DMS153 treated with DMSO at 0.1 percent for 48 hours (cell line): Measurements from ENCODE around the gene PRM1.

ENCODE experiments used
- DNase-seq: peaks from one replicate; lab custom pipeline; 2025; ENCODE audit not compliant: unreplicated experiment; lab: John Stamatoyannopoulos, UW

The PRM1 gene

GRCh38 chr16:11280616-11281522 lies at the start of gene PRM1:
PRM1 (minus strand) TSS chr16:11281330; CDS start chr16:11281238, 92 bp downstream.
- no peak for DNase-seq

DNA sequence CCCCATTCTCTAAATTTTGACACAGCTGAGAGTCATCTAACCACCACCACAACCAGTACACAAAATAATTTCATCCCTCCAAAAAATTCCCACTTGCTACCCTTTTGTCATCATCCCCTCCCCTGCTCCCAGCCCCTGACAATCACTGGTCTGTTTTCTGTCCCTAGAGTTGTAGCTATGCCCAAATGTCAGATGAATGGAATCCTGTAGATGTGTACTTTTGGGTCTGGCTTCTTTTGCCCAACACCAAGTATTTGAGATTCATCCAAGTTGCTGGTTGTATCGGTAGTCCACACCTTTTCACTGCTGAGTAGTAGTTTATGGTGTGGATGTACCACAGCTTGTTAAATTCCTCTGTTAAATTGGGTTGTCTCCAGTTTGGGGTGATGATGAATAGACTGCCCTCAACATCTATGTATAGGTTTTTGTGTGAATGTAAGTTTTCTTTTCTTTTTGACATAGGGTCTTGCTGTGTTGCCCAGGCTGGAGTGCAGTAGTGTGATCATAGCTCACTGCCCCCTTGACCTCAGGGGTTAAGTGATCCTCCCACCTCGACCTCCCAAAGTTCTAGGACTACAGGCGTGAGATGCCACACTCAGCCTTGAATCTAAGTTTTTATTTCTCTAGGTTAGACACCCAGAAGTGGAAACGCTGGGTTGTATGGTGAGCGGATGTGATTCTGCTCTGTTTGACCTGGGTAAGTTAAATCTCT lies 49.6 kb upstream of the PRM1 start:
- no peak for DNase-seq

DNA sequence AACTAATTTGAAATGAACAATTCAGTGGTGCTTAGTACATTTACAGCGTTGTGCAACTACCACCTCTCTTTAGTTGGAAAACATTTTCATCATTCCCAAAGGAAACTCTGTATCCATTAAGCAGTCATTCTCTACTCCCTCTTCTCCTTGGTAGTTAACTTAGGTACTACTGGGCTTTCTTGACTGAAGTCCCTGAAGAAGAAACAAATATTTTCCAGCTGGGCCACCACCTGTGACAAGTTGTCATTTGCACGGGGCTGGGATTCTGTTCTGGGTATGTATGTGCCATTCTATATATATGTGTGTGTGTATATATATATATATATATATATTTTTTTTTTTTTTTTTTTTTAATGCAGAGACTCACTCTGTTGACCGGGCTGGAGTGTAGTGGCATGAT lies 48.8 kb upstream of the PRM1 start:
- no peak for DNase-seq

DNA sequence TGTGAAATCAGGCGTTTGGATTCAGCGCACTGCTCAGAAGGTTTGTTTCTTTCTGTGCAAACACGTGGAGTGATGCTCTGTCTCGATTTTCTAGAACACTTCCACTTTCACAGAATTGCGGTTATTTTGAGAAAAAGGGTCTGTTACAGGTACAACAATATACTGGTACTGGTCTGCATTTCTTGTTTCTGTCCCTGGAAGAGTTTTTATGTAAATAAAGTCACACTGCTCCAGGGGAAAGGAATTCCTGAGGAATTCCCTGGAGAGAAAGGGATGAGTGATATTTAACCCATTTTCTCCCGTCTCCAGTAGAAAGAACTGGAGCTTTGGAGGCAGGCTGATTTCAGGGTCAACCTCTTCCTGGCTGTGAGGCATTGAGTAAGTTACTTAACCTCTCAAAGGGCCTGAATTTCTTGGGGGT lies 48.0 kb upstream of the PRM1 start:
- no peak for DNase-seq

DNA sequence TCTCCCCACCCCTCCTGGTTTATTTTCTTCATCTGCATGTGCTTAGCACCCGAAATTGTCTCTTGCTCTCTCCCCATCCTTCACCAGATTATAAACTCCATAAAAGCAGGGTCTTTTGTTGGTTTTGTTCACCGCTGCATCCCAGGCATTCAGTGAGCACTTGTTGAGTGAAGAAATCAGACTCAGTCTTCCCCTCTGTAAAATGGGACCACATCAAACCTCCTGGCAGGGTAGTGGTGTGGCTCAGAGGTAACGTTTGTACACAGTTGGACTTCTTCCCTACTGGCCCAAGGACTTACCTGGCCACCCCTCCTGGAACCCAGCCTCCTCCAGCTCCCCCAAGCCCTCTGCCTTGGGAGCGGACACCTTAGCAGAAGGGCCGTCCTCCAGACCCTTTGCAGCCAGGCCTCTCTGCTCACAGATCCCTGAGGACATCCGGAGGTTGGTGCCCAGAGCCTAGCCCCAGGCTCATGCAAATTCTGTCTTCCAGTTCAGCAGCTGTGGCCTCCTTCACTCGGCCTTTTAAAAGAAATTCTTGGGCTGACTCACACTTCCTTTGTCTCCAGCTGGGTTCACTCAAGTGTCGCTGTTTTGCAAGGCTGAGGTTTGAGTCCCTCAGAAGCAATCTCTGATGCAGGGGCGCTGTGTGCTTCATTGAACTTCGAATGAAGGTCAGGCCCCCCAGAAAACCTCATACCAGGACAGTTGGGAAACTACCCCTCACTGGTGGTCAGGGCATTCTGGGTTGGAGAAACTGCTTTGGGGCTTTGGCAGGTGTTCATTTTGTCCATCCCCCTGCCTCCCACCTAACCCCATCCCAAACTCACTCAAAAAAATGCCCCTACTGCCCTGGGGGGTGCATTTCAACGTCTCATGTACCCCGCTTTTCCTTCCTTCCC lies 47.3 kb upstream of the PRM1 start:
- no peak for DNase-seq

DNA sequence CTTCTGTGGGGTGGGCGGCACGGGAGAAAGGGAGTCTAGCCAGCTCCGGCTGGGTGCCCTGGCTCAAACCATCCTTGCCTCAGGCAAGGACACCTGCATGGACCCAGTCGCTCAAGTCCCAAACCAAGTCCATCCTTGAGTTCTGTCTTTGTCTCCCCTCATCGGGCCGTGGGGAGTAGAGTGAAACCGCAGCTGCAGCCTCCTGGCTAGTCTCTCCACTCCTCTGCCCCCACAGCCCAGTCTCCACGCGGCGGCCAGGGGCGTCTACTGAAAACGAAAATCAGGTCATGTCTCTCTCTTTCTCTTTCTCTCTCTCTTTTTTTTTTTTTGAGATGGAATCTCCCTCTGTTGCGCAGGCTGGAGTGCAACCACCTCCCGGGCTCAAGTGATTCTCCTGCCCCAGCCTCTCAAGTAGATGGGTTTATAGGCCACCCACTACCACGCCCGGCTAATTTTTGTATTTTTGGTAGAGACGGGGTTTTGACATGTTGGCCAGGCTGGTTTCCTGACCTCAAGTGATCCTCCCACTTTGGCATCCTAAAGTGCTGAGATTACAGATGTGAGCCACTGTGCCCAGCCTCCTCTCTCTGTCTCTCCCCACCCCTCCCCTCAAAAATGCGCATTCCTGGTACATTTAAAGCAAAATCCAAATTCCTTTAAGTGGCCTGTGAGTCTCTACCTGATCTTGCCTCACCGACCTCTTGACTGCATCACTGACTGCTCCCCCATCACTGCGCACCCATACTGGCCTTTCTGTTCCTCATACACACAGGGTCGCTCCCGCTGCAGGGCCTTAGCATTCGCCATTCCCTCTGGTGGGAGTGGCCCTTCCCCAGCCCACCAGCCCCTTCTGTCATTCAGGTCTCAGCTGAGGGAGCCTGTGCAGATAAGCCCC lies 46.4 kb upstream of the PRM1 start:
- DNase-seq: no peak

GRCh38 chr16:11326737-11327276 lies 45.7 kb upstream of the PRM1 start:
- DNase-seq: no peak

- DNase-seq: no peak
Observed at GRCh38 chr16:11326084-11326736, 45.1 kb upstream of the PRM1 start.

GRCh38 chr16:11325404-11326083 lies 44.4 kb upstream of the PRM1 start:
- DNase-seq: no peak

DNA sequence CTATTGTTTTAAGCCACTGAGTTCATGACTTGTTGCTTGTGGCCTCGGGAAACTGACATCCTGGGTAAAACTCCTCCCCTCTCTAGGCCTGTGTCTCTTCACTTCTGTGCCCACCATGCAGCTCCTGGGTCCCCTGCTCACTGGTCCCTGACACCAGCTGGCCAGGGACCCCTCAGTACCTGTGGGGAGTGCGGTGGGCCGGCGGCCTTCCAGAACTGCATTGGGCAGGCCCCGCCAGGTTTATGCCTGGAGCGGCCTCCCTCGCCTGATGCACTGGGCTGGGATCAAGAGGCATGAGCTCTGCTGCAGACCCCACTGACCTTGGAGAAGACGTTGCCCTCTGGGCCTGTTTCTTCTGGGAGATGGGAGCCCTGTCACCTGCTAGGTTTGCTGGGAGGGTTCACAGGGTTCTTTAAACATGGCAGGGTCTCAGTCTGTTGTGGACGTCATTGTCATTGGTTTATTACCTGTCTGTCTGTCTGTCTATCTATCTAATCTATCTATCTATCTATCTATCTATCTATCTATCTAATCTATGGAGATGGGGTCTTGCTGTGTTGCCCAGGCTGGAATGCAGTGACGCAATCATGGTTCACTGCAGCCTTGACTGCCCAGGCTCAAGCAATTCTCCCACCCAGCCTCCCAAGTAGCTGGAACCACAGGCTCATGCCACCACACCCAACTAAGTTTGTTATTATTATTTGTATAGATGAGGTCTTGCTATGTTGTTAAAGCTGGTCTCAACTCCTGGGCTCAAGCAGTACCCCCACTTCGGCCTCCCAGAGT lies 42.6 kb upstream of the PRM1 start:
- no peak for DNase-seq

DNA sequence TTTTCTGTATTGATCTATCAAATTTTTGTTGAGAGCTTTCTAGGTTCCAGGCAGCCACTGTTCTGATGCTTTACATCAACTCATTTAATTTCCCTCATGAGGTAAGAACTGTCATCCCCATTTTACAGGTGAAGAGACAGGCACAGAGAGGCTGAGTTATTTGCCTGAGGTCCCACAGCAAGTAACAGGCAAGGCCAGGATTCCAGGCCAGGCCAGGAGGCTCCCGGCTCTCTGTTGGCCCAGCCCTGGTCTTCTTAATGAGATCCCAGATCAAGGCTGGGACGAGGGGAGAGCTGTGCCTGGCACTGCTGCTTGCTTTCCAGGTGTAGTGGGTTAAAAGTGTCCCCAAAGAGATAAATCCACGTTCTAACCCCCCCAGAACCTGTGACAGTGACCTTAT lies 41.7 kb upstream of the PRM1 start:
- DNase-seq: no peak

- DNase-seq: no peak
Observed at GRCh38 chr16:11321662-11322061, 40.5 kb upstream of the PRM1 start.

- DNase-seq: no peak
Observed at GRCh38 chr16:11320170-11320569, 39.0 kb upstream of the PRM1 start.

DNA sequence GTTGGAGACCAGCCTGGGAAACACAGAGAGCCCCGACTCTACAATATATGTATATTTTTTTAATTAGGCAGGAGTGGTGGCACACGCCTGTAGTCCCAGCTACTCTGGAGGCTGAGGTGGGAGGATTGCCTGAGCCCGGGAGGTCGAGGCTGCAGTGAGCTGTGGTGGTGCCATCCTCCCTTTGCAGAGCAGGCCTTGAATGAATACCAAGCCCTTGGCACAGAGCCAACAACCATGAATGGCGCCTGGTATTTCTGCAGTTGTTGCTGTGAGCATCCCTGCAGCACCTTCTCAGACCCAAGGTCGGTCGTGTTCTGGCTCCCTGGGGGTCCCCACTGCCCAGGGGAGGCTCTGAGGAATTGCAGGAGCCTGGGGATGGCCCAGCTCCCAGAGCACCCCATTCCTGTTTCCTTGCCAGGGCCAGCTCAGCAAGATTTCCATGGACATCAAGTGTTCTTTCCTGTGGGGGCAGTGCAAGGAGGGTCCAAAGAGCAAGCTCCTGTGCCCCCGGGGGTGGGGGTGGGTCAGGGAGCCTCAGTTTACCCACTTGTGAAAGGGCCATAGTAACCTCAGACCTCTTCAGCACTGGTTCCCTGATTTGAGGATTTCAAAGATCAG lies 38.5 kb upstream of the PRM1 start:
- no peak for DNase-seq

DNA sequence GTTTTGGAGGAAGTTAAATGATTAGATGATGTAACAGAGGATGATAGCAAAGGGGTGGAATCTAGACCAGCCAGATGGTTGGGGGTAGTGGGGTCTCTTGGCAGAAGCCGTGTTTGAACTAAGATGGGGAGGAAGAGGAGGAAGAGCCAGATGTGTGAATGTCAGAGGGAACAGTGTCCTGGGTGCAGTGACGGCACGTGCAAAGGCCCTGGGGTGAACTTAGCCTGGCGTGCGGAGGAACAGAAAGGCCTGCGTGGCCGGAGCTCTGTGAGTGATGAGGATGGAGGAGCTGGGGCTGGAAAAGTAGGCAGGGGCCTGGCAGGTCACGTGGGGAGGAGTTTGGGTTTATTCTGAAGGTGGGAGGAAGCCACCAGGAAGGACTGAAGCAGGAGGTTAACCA lies 37.7 kb upstream of the PRM1 start:
- DNase-seq: no peak

- DNase-seq: no peak
Observed at GRCh38 chr16:11316331-11317015, 35.3 kb upstream of the PRM1 start.

DNA sequence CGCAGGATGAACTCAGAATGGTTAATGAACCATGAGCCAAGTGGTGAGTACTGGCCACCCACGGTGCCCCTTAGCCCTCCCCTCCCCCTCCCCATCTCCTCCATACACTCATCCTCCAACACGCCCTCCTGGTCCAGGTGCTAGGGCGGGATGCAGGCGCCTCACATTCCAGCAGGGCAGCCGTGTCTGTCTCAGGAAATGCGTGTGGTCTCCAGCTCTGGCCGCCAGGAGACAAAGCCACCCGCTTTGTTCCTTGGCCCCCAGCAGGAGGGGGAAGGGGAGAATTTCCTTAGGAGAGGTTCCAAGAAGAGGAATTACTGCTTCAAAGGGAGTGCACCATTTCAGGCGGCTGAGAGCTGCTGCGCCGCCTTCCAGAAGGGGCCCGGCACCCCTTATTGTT lies 34.4 kb upstream of the PRM1 start:
- no peak for DNase-seq
